ENCODE measurements around the gene GNAT2. TPM values are rescaled to one million over a fixed set of nuclear protein-coding genes. Genes with fewer than 3 reads are reported as not detected.

GNAT2 gene
- total RNA-seq, 1 experiment from 2014 or later = not detected

- CTCF ChIA-PET = interaction anchor here (0.9 to 2.4 kb wide), 8 partner anchors 9 to 122 kb away, joined by 3 to 19 read pairs (median 7); partner anchors contain the start of genes CYB561D1 and GNAI3
- H3K27me3 Mint-ChIP-seq (ENCODE audit: low read depth) = no peaks in the 10 kb centered on the region
- DNase-seq (ENCODE audit: low spot score) (no peak), ATAC-seq (no peak)
- no peak overlapping the region for H3K4me3 Mint-ChIP-seq
- no peaks in the 10 kb centered on the region for H3K9me3 Mint-ChIP-seq
- H3K4me1 Mint-ChIP-seq = peaks cover 29% of the 10 kb centered on the region
- TF ChIP-seq, protein P1, sequence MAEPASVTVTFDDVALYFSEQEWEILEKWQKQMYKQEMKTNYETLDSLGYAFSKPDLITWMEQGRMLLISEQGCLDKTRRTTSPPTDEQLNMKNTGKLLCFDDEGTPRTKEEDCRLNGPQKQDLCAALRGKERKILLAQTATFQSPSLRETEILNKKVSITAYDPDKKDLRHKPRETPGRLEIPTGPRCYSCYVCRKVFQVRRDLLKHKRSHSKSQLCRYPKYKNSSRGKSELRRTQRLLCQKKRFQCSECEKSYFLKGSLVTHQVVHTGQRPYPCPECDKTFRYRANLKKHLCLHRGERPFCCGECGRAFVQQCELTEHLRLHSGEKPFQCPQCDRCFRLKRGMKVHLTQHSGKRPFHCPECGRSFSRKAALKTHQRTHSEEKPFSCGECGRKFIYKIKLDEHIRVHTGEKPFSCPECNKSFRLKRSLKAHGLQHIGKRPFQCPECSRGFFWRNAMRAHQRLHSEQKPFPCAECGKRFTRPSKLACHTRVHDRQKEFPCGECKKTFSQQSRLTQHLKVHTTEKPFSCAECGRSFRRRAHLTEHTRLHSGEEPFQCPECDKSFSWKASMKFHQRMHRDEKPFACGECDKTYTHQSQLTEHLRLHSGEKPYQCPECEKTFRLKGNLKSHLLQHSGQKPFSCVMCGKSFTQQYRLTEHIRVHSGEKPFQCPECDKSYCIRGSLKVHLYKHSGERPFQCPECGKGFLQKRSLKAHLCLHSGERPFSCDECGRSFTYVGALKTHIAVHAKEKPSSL (CRISPR knock-in tag; conservative IDR thresholded peaks at IDR 0.05) = no peak
- TF ChIP-seq, protein P2, sequence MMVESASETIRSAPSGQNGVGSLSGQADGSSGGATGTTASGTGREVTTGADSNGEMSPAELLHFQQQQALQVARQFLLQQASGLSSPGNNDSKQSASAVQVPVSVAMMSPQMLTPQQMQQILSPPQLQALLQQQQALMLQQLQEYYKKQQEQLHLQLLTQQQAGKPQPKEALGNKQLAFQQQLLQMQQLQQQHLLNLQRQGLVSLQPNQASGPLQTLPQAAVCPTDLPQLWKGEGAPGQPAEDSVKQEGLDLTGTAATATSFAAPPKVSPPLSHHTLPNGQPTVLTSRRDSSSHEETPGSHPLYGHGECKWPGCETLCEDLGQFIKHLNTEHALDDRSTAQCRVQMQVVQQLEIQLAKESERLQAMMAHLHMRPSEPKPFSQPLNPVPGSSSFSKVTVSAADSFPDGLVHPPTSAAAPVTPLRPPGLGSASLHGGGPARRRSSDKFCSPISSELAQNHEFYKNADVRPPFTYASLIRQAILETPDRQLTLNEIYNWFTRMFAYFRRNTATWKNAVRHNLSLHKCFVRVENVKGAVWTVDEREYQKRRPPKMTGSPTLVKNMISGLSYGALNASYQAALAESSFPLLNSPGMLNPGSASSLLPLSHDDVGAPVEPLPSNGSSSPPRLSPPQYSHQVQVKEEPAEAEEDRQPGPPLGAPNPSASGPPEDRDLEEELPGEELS (CRISPR knock-in tag; IDR thresholded peaks at IDR 0.05) = no peak
- TF ChIP-seq CREB1 (CRISPR knock-in tag; IDR thresholded peaks at IDR 0.05) = no peak
- no peak for TF ChIP-seq ZNF396 (CRISPR knock-in tag; IDR thresholded peaks at IDR 0.05; ENCODE audit: borderline replicate concordance)
- no peak for TF ChIP-seq FOXK1 (CRISPR knock-in tag; IDR thresholded peaks at IDR 0.05)
- no peak for TF ChIP-seq ESRRA (CRISPR knock-in tag; IDR thresholded peaks at IDR 0.05; ENCODE audit: borderline replicate concordance)
- TF ChIP-seq SP1 (CRISPR knock-in tag; conservative IDR thresholded peaks at IDR 0.05) = no peak
- TF ChIP-seq IRF2 (CRISPR knock-in tag; IDR thresholded peaks at IDR 0.05; ENCODE audit: borderline replicate concordance, low read depth) = no peak
- no peak for TF ChIP-seq ZNF263 (CRISPR knock-in tag; IDR thresholded peaks at IDR 0.05; ENCODE audit: low read depth)
- TF ChIP-seq JAZF1 (CRISPR knock-in tag; IDR thresholded peaks at IDR 0.05) = no peak
- TF ChIP-seq NR2C2 (CRISPR knock-in tag; IDR thresholded peaks at IDR 0.05) = no peak
- TF ChIP-seq NR3C1 (CRISPR knock-in tag; conservative IDR thresholded peaks at IDR 0.05; ENCODE audit: low read depth) = no peak
- no peaks in the 10 kb centered on the region for H3K36me3 Mint-ChIP-seq
- H3K27ac Mint-ChIP-seq = peak overlapping the region; percentile 2; the same call in 1 of the 2 replicates
- POLR2A ChIA-PET = no interaction called here
Measured at GRCh38 chr1:109616391-109616790, 3.0 kb downstream of the GNAT2 start.

- Mint-ChIP-seq H3K27ac (no peak overlapping the region), H3K4me1 (peaks cover 28% of the 10 kb centered on the region), H3K4me3 (no peak overlapping the region), H3K27me3 (ENCODE audit: low read depth) (no peaks in the 10 kb centered on the region), H3K36me3 (no peaks in the 10 kb centered on the region), H3K9me3 (no peaks in the 10 kb centered on the region)
- CTCF ChIA-PET = interaction anchor here (1.6 to 2.2 kb wide), 3 partner anchors 10 to 70 kb away, joined by 4 to 8 read pairs (median 5); no protein-coding TSS in a partner anchor
- ATAC-seq (no peak), DNase-seq (ENCODE audit: low spot score) (no peak)
- POLR2A ChIA-PET = no interaction called here
- TF ChIP-seq E2F5 (CRISPR knock-in tag; IDR thresholded peaks at IDR 0.05) = no peak
- TF ChIP-seq STAT6 (CRISPR knock-in tag; conservative IDR thresholded peaks at IDR 0.05; ENCODE audit: low read depth) = no peak
- TF ChIP-seq, protein P3, sequence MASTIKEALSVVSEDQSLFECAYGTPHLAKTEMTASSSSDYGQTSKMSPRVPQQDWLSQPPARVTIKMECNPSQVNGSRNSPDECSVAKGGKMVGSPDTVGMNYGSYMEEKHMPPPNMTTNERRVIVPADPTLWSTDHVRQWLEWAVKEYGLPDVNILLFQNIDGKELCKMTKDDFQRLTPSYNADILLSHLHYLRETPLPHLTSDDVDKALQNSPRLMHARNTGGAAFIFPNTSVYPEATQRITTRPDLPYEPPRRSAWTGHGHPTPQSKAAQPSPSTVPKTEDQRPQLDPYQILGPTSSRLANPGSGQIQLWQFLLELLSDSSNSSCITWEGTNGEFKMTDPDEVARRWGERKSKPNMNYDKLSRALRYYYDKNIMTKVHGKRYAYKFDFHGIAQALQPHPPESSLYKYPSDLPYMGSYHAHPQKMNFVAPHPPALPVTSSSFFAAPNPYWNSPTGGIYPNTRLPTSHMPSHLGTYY (CRISPR knock-in tag; IDR thresholded peaks at IDR 0.05) = no peak
- TF ChIP-seq ZNF317 (CRISPR knock-in tag; IDR thresholded peaks at IDR 0.05; ENCODE audit: borderline replicate concordance, low read depth) = no peak
- TF ChIP-seq, protein P2 (CRISPR knock-in tag; IDR thresholded peaks at IDR 0.05) = no peak
Measured at GRCh38 chr1:109615879-109616278, 3.5 kb downstream of the GNAT2 start.

Measured in WTC11 (cell line).